Epidermal melanocyte (primary cell): Measurements from ENCODE around the gene TDRD9.

Experiments used
- DNase-seq: peaks from one replicate; pipeline ENCODE4 v3.0.0; 2011; ENCODE audit warnings: low spot score; ENCODE audit not compliant: insufficient read length

Gene TDRD9

GRCh38 chr14:104020471-104020870 lies 92.2 kb downstream of the TDRD9 start:
- no peak for DNase-seq

GRCh38 chr14:104023325-104024055 lies 95.2 kb downstream of the TDRD9 start:
- DNase-seq: no peak

- DNase-seq: no peak
These were observed 97.3 kb downstream of the TDRD9 start for GRCh38 chr14:104025534-104025933.

- DNase-seq: no peak
These were observed 97.8 kb downstream of the TDRD9 start for GRCh38 chr14:104026024-104026423.

- DNase-seq: no peak
These were observed 102.7 kb downstream of the TDRD9 start for GRCh38 chr14:104030958-104031357.

GRCh38 chr14:104031384-104031783 lies 103.1 kb downstream of the TDRD9 start:
- no peak for DNase-seq

- DNase-seq: no peak
These were observed 106.9 kb downstream of the TDRD9 start for GRCh38 chr14:104034976-104035699.

GRCh38 chr14:104036212-104036611 lies 108.0 kb downstream of the TDRD9 start:
- no peak for DNase-seq

GRCh38 chr14:104037074-104037473 lies 108.8 kb downstream of the TDRD9 start:
- no peak for DNase-seq

- DNase-seq: no peak
These were observed 109.6 kb downstream of the TDRD9 start for GRCh38 chr14:104037903-104038302.

GRCh38 chr14:104039214-104039613 lies 111.0 kb downstream of the TDRD9 start:
- no peak for DNase-seq

GRCh38 chr14:104040539-104040938 lies 112.3 kb downstream of the TDRD9 start:
- DNase-seq: no peak

- DNase-seq: no peak
These were observed 113.3 kb downstream of the TDRD9 start for GRCh38 chr14:104041430-104042104.

- no peak for DNase-seq
These were observed 115.8 kb downstream of the TDRD9 start for GRCh38 chr14:104044016-104044415.

GRCh38 chr14:104047761-104048160 lies 119.5 kb downstream of the TDRD9 start:
- no peak for DNase-seq

- DNase-seq: peak; percentile 37
These were observed 120.7 kb downstream of the TDRD9 start for GRCh38 chr14:104048758-104049507.

- DNase-seq: no peak
These were observed 121.5 kb downstream of the TDRD9 start for GRCh38 chr14:104049576-104050240.

- DNase-seq: no peak
These were observed 123.0 kb downstream of the TDRD9 start for GRCh38 chr14:104051092-104051813.

- no peak for DNase-seq
These were observed 126.1 kb downstream of the TDRD9 start for GRCh38 chr14:104054222-104054905.

GRCh38 chr14:104062281-104062680 lies 134.0 kb downstream of the TDRD9 start:
- DNase-seq: no peak
